Left ventricle myocardium inferior (tissue), 1 donor: ENCODE results near the gene PARVB. TPM values are rescaled to one million over a fixed set of nuclear protein-coding genes. Genes with fewer than 3 reads are reported as not detected.

Experiments
- DNase-seq: peaks from one replicate; pipeline ENCODE4 v3.0.0-alpha.2; 2020
- H3K27ac ChIP-seq: fragments of 200-600 bp; replicated peaks from 2 replicates; pipeline ENCODE4 v1.8.0; 2021
- H3K27me3 ChIP-seq: fragments of 200-600 bp; 2 replicates; pipeline ENCODE4 v1.8.0; 2021; ENCODE audit warnings: low read depth
- H3K36me3 ChIP-seq: fragments of 200-600 bp; 2 replicates; pipeline ENCODE4 v1.8.0; 2021
- H3K4me1 ChIP-seq: fragments of 200-600 bp; 2 replicates; pipeline ENCODE4 v1.8.0; 2021
- H3K4me3 ChIP-seq: fragments of 200-600 bp; 2 replicates; pipeline ENCODE4 v1.8.0; 2021; ENCODE audit warnings: mild to moderate bottlenecking, moderate library complexity
- H3K9me3 ChIP-seq: fragments of 200-600 bp; replicated peaks from 2 replicates; pipeline ENCODE4 v1.8.0; 2021
- intact Hi-C: fragments of 100-400 bp; cut with micrococcal nuclease; formaldehyde crosslinking; loops from one replicate; pipeline ENCODE4 v1.11.0; 2022
- total RNA-seq: library from RNA; stranded (reverse); fragmentation: NEBNext Ultra II Directional; extraction: Animal tissue kit (Norgen Biotek cat#: 25700); gene quantifications from one replicate; pipeline ENCODE4 v1.2.1, GENCODE V29; 2021
- TF ChIP-seq, protein P1 (sequence below): fragments of 200-600 bp; IDR thresholded peaks from 2 replicates; pipeline ENCODE4 v1.8.0; 2021; ENCODE audit warnings: antibody characterized with exemption, mild to moderate bottlenecking, borderline replicate concordance
- donor health status: DM: no; HTN: yes; CAD: no; lungs with severe emphysema.

The PARVB gene
- total RNA-seq, 1 donor from 2014 or later: 155 TPM

DNA sequence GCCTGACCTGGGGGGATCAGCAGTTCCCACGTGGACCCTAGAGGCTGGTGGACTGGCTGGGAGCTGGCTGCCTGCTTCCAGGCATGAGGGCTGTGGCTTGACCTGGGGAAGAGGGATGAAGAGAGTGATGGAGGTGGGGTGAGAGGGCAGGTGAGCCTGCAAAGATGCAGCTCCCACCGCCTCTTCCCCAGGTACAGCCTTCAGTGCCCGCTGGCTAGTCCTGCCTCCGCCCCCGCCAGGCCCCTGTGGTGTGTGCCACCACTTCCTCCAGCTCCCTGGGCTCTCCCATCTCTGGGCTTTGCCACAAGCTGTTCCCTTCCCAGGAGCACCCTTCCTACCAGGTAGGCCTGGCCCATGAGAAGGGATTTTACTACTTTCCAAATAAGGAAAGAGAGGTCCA is 175.8 kb downstream of the PARVB start:
- H3K27ac ChIP-seq: no peak overlapping the region
- H3K36me3 ChIP-seq: no peaks in the 10 kb centered on the region
- no peak overlapping the region for H3K4me3 ChIP-seq
- H3K27me3 ChIP-seq: peaks cover 66% of the 10 kb centered on the region
- intact Hi-C loops: no loop called here
- H3K4me1 ChIP-seq: peaks cover 4% of the 10 kb centered on the region
- DNase-seq: no peak
- TF ChIP-seq, protein P1, sequence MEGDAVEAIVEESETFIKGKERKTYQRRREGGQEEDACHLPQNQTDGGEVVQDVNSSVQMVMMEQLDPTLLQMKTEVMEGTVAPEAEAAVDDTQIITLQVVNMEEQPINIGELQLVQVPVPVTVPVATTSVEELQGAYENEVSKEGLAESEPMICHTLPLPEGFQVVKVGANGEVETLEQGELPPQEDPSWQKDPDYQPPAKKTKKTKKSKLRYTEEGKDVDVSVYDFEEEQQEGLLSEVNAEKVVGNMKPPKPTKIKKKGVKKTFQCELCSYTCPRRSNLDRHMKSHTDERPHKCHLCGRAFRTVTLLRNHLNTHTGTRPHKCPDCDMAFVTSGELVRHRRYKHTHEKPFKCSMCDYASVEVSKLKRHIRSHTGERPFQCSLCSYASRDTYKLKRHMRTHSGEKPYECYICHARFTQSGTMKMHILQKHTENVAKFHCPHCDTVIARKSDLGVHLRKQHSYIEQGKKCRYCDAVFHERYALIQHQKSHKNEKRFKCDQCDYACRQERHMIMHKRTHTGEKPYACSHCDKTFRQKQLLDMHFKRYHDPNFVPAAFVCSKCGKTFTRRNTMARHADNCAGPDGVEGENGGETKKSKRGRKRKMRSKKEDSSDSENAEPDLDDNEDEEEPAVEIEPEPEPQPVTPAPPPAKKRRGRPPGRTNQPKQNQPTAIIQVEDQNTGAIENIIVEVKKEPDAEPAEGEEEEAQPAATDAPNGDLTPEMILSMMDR: no peak
- H3K9me3 ChIP-seq: no peaks in the 10 kb centered on the region

DNA sequence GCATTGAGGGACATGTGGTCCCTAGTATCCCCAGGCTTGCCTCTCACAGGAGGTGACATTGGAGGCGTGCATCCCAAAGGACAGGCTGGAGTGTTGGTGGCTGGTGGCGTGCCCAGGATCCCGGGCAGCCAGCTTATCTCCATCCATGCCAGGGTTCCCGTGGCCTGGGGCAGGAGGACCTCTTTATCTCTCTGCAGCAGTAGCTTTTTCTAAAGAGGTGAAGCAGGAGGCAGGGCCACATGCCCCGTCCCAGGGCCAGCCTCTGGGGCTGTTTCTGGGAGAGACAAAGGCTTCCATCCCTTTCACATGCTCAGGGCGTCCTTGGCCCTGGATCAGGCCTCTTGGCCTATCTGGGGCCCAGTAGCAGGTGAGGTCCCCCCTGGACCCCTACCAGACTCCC is 176.3 kb downstream of the PARVB start:
- intact Hi-C loops: no loop called here
- DNase-seq: no peak
- Histone ChIP-seq H3K9me3 (no peaks in the 10 kb centered on the region), H3K27ac (no peak overlapping the region), H3K4me3 (no peak overlapping the region), H3K4me1 (peaks cover 4% of the 10 kb centered on the region), H3K27me3 (peaks cover 66% of the 10 kb centered on the region), H3K36me3 (no peaks in the 10 kb centered on the region)
- TF ChIP-seq, protein P1: no peak

DNA sequence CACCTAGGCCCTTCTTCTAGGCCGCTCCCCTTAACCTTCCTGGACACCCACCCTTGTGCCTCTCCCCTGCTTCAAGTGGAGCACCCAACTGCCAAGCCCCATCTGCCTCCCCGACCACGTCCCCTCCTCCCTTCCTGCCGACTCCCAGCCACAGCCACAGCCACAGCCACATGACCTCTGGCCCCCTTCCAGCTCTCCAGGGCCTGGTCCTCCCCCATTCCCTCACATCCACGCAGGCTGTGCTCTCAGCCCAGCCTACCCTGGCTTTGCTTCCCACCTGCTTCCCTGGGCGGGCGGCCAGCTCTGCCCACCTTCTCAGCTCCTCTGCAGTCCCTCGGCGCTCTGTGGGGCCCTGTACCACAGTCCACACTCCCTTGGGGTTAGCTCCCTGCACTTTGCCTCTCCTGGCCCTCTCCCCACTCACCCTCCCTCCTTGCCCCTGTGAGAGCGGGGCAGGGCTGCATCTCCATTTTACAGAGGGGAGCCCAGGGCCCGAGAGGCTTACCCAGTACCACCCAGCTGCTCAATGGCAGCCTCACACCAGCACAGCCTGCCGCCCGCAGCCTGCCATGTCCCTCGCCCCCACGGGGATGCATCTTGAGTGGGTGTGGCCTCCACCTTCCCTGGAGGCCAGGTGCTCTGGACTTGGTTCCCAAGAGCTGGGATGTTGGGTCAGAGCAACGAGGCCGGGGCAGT is 176.9 kb downstream of the PARVB start:
- Histone ChIP-seq H3K36me3 (no peaks in the 10 kb centered on the region), H3K4me3 (no peak overlapping the region), H3K27me3 (peaks cover 67% of the 10 kb centered on the region), H3K27ac (no peak overlapping the region), H3K9me3 (no peaks in the 10 kb centered on the region), H3K4me1 (peaks cover 4% of the 10 kb centered on the region)
- intact Hi-C loops: no loop called here
- DNase-seq: no peak
- TF ChIP-seq, protein P1: no peak

DNA sequence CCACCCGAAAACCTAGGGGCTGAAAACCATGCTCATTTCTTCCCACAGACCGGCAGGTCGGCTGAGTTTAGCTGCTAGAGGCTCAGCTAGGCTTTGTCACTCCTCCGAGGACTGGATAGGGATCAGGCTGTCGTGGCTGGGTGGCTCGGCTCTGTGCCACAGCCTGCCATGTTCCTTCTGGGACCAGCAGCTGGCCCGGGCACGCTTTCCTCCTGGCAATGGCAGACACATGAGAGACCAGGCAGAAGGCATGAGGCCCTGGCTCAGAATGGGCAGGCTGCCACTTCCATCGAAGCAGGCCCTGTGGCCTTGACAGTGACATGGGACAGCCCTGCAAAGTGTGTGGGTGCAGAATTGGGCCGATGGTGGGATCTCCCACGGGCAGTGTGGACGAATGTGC is 177.6 kb downstream of the PARVB start:
- Histone ChIP-seq H3K36me3 (no peaks in the 10 kb centered on the region), H3K9me3 (no peaks in the 10 kb centered on the region), H3K4me1 (peaks cover 4% of the 10 kb centered on the region), H3K4me3 (no peak overlapping the region), H3K27ac (no peak overlapping the region), H3K27me3 (peaks cover 64% of the 10 kb centered on the region)
- TF ChIP-seq, protein P1: no peak
- intact Hi-C loops: no loop called here
- DNase-seq: no peak

DNA sequence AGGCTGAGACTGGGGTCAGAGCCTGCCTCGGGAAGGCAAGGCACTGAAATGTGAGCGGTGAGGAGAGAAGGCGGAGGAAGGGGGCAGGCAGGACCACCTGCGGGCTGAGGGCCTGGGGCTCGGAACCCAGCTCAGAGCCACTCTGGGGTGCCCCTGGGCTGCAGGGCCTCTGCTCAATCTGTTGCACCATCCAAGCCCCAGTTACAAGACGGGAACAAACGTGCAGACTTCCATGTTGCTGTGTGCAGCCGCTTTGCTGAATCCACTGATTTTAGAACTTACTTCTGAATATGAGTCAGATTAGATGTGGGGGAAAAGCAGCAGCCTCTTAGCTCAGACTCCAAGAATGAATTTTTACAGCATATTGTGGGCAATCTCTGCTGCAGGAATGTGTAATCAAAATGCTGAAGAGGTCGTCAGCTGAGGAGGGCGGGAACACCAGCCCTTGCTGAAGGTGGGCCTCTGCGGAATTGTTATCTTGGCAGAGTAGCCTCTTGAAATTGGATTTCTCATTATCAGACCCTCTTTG is 178.2 kb downstream of the PARVB start:
- Histone ChIP-seq H3K27me3 (peaks cover 58% of the 10 kb centered on the region), H3K27ac (no peak overlapping the region), H3K9me3 (no peaks in the 10 kb centered on the region), H3K4me1 (peaks cover 4% of the 10 kb centered on the region), H3K36me3 (no peaks in the 10 kb centered on the region), H3K4me3 (no peak overlapping the region)
- DNase-seq: no peak
- intact Hi-C loops: no loop called here
- TF ChIP-seq, protein P1: no peak
